ENCODE data around the gene NRROS. TPM values are rescaled to one million over a fixed set of nuclear protein-coding genes. Genes with fewer than 3 reads are reported as not detected.

NRROS gene
- total RNA-seq, 6 experiments from 2014 or later, result 0.07 to 0.23 (median 0.13) TPM; not detected in 1

DNA sequence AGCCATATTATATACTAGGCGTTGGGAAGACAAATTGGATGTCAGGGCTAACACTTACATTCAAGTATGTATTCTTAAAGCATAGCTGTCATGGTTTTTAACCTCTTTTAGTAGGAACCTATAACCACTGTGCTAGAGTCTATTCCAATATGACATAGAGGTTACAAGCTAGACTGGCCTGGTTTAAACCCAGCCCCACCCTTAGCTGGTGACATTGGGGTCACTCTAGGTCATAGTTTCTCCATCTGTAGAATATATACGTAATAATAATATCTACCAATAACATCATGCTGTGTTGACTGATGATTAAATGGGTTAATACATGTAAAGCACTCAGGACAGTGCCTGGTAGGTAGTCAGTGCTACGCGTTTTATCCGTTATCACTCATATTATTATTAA, 16.7 kb downstream of the NRROS start:
- Mint-ChIP-seq H3K9me3 (no peaks in the 10 kb centered on the region), H3K4me3 (no peak overlapping the region), H3K27me3 (ENCODE audit: insufficient read depth) (peaks cover 9% of the 10 kb centered on the region), H3K27ac (no peak overlapping the region), H3K4me1 (ENCODE audit: low read depth) (peaks cover 7% of the 10 kb centered on the region), H3K36me3 (ENCODE audit: low read depth) (no peaks in the 10 kb centered on the region; the same call in 1 of the 2 replicates)
- TF ChIP-seq CTCF (IDR thresholded peaks at IDR 0.05), result no peak
- no peak for DNase-seq

DNA sequence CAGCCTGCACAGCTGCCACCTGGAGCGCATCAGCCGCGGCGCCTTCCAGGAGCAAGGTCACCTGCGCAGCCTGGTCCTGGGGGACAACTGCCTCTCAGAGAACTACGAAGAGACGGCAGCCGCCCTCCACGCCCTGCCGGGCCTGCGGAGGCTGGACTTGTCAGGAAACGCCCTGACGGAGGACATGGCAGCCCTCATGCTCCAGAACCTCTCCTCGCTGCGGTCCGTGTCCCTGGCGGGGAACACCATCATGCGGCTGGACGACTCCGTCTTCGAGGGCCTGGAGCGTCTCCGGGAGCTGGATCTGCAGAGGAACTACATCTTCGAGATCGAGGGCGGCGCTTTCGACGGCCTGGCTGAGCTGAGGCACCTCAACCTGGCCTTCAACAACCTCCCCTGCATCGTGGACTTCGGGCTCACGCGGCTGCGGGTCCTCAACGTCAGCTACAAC, 20.4 kb downstream of the NRROS start:
- no peak overlapping the region for H3K4me3 Mint-ChIP-seq
- H3K27me3 Mint-ChIP-seq (ENCODE audit: insufficient read depth), result peaks cover 10% of the 10 kb centered on the region
- peaks cover 11% of the 10 kb centered on the region for H3K4me1 Mint-ChIP-seq (ENCODE audit: low read depth)
- no peak for DNase-seq
- no peaks in the 10 kb centered on the region for H3K9me3 Mint-ChIP-seq
- H3K27ac Mint-ChIP-seq, result no peak overlapping the region
- H3K36me3 Mint-ChIP-seq (ENCODE audit: low read depth), result no peaks in the 10 kb centered on the region
- no peak for TF ChIP-seq CTCF (IDR thresholded peaks at IDR 0.05)

- no peaks in the 10 kb centered on the region for H3K9me3 Mint-ChIP-seq
- TF ChIP-seq CTCF (IDR thresholded peaks at IDR 0.05), result no peak
- H3K36me3 Mint-ChIP-seq (ENCODE audit: low read depth), result no peaks in the 10 kb centered on the region
- H3K4me1 Mint-ChIP-seq (ENCODE audit: low read depth), result peaks cover 11% of the 10 kb centered on the region
- DNase-seq, result no peak
- no peak overlapping the region for H3K27ac Mint-ChIP-seq
- H3K4me3 Mint-ChIP-seq, result no peak overlapping the region
- peaks cover 10% of the 10 kb centered on the region for H3K27me3 Mint-ChIP-seq (ENCODE audit: insufficient read depth)
Observed at GRCh38 chr3:196660381-196661166, 21.1 kb downstream of the NRROS start.

GRCh38 chr3:196661400-196661799, 21.9 kb downstream of the NRROS start:
- Mint-ChIP-seq H3K4me1 (ENCODE audit: low read depth) (peaks cover 18% of the 10 kb centered on the region), H3K27ac (no peak overlapping the region), H3K4me3 (no peak overlapping the region), H3K36me3 (ENCODE audit: low read depth) (no peaks in the 10 kb centered on the region), H3K27me3 (ENCODE audit: insufficient read depth) (peaks cover 12% of the 10 kb centered on the region), H3K9me3 (no peaks in the 10 kb centered on the region)
- DNase-seq, result no peak
- TF ChIP-seq CTCF (IDR thresholded peaks at IDR 0.05), result no peak

GRCh38 chr3:196662033-196662432, 22.5 kb downstream of the NRROS start:
- no peak overlapping the region for H3K4me3 Mint-ChIP-seq
- no peak for TF ChIP-seq CTCF (IDR thresholded peaks at IDR 0.05)
- peaks cover 13% of the 10 kb centered on the region for H3K27me3 Mint-ChIP-seq (ENCODE audit: insufficient read depth)
- H3K27ac Mint-ChIP-seq, result no peak overlapping the region
- no peak for DNase-seq
- H3K36me3 Mint-ChIP-seq (ENCODE audit: low read depth), result no peaks in the 10 kb centered on the region
- peaks cover 22% of the 10 kb centered on the region for H3K4me1 Mint-ChIP-seq (ENCODE audit: low read depth)
- H3K9me3 Mint-ChIP-seq, result no peaks in the 10 kb centered on the region
